HG03460 (cell line): Measurements from ENCODE around the gene YPEL5.

Experiments used
- ATAC-seq: cut with Tn5 transposase; IDR thresholded peaks from one replicate; pipeline ENCODE4 v1.9.1; 2021; ENCODE audit not compliant: unreplicated experiment

The YPEL5 gene

DNA sequence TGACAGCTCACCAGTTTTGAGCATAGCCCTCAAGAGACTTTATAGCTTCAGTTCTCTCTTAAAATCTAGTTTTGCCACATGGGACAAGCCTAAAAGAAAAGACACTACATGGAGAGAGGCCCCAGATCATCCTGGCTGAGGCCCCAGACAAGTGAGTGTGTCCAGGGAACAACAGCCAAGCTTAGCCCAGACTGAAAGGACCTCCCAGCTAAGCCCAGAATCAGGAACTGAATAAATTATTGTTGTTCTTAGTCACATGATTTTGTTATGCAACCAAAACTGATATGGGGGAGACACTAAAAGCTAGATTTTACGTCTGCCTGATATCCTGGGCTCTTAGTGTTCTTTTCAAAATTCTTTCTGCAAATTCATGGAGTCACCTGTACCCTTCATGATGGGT lies 55.2 kb downstream of the YPEL5 start:
- ATAC-seq: no peak

DNA sequence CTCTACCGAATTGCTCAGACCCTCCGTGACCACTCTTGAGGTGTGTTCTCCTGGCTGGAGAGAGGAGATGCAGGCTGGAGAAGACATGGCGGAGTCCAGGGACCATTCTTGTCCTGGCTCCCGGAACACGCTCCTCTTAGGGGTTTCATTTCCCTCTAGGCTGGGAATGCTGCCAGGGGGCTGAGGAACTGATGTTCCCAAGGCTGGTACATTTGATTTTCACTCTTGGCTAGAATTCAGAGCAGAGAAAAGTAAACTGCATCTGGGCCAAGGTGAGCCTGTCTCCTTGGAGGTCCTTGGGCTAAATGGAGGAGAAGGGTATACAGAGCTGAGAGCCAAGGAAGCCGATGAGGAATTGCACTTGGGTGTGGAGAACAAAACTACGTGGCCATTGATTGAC lies 56.3 kb downstream of the YPEL5 start:
- ATAC-seq: no peak

- ATAC-seq: no peak
Measured at GRCh38 chr2:30204281-30204680, 57.5 kb downstream of the YPEL5 start.

GRCh38 chr2:30205456-30205855 lies 58.6 kb downstream of the YPEL5 start:
- no peak for ATAC-seq

GRCh38 chr2:30206461-30207430 lies 59.9 kb downstream of the YPEL5 start:
- no peak for ATAC-seq

- peak; percentile 54 for ATAC-seq
Measured at GRCh38 chr2:30208453-30208852, 61.6 kb downstream of the YPEL5 start.

DNA sequence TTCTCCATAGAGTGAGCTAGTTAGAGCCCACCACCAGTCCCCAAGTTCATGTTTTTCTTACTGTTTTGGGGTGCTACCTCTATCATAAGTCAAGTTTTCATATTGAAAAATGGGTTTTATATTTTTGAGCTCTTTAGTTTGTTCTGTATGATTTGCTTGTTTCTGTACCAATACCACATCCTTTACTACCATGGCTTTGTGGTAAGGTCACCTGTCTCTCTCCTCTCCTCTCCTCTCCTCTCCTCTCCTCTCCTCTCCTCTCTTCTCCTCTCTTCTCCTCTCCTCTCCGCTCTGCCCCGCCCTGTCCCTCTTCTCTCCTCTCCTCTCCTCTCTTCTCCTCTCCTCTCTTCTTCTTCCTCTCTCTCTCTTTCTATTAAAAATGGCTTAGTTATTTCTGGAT lies 62.4 kb downstream of the YPEL5 start:
- ATAC-seq: no peak
